GM12801 (cell line): ENCODE data around the gene AIFM2.

Source experiments
- CTCF ChIP-seq: IDR thresholded peaks from one replicate; pipeline ENCODE4 v1.5.1; 2011; ENCODE audit warnings: control low read depth; ENCODE audit not compliant: insufficient read length; ENCODE audit errors: extremely low read depth

The AIFM2 gene

DNA sequence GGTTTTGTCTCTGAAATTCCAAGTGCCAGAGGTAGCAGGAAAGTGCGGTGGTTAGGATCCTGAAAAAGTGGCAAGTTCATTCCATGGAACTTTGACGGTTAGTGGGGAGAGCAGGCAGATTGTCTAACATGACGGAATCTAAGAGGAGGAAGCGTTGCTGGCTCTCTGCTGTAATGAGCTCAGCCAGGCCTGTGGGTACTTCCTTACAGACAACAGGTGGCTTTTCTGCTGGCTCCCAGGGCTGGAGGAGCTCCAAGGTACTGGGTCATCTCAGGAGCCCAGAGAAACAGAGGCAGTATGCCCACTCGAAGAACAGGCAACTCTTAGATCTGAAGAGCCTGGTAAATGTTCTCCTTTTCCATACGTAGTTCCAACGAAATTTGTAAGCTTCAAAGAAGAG, 3.1 kb upstream of the AIFM2 start:
- no peak for TF ChIP-seq CTCF

- no peak for TF ChIP-seq CTCF
Measured at GRCh38 chr10:70135046-70135445, 2.4 kb upstream of the AIFM2 start.

- no peak for TF ChIP-seq CTCF
Measured at GRCh38 chr10:70131560-70131937, 1.1 kb downstream of the AIFM2 start.

GRCh38 chr10:70130878-70131559, 1.6 kb downstream of the AIFM2 start:
- no peak for TF ChIP-seq CTCF

- TF ChIP-seq CTCF, result no peak
Measured at GRCh38 chr10:70126700-70127395, 5.8 kb downstream of the AIFM2 start.

DNA sequence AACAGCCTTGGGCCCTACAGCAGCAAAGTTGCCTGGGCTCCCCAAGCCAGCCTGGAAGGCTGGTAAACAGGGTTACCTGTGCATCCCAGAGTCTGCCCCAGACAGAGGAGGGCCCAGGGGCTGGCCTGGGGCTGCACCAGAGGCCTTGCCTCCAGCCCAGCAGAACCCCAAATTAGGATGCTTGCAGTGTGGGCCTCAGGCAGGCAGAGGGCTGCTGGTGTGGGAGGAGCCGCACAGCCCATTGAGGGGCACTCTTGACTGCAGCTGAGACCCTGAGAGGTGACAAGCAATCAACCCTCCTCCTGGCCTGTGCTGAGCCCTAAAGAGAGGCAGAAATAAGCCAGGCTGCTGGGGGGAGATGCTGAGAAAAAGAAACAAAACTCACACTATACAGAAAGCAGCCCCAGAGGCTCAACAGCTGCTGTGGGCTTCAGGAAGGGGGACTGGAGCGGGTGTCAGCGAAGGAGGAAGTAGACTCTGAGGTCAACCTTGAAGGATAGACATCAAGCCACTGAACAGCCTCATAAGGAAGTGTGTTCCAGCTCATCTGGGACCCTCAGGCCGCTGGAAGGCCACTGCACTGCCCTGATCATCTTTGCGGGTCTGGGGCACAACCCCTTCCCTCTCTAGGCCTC, 6.6 kb downstream of the AIFM2 start:
- TF ChIP-seq CTCF, result no peak

DNA sequence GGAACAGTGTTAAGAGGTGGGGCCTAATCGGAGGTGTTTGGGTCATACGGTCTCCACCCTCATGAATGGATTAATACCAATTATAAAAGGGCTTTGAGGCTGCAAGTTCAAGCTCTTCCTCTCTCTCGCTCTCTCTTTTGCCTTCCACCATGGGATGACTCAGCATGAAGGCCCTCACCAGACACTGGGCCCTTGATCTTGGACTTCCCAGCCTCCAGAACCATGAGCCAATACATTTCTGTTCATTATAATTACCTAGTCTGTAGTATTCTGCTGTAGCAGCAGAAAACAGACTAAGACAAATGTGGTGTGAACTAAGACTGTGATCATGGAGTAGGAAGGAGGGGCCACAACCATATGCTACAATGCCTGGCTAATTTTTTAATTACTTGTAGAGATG, 7.7 kb downstream of the AIFM2 start:
- TF ChIP-seq CTCF, result no peak
